HG02938 (cell line): ENCODE measurements around the gene CTNND2.

Source experiments
- ATAC-seq: cut with Tn5 transposase; IDR thresholded peaks from one replicate; pipeline ENCODE4 v1.9.1; 2021; ENCODE audit warnings: mild to moderate bottlenecking, moderate library complexity; ENCODE audit not compliant: unreplicated experiment

Gene CTNND2

GRCh38 chr5:11212706-11213105 lies 691.5 kb downstream of the CTNND2 start:
- no peak for ATAC-seq

- no peak for ATAC-seq
These were observed 706.5 kb downstream of the CTNND2 start for GRCh38 chr5:11197726-11198125.

GRCh38 chr5:11191673-11192072 lies 712.6 kb downstream of the CTNND2 start:
- ATAC-seq = no peak

- peak; percentile 69 for ATAC-seq
These were observed 721.7 kb downstream of the CTNND2 start for GRCh38 chr5:11182441-11183080.

GRCh38 chr5:11181940-11182339 lies 722.3 kb downstream of the CTNND2 start:
- no peak for ATAC-seq

GRCh38 chr5:11180890-11181289 lies 723.4 kb downstream of the CTNND2 start:
- no peak for ATAC-seq

- ATAC-seq = no peak
These were observed 726.1 kb downstream of the CTNND2 start for GRCh38 chr5:11177999-11178711.

- ATAC-seq = no peak
These were observed 729.7 kb downstream of the CTNND2 start for GRCh38 chr5:11174591-11174990.

- no peak for ATAC-seq
These were observed 731.8 kb downstream of the CTNND2 start for GRCh38 chr5:11172484-11172883.

- no peak for ATAC-seq
These were observed 733.0 kb downstream of the CTNND2 start for GRCh38 chr5:11171236-11171635.

- ATAC-seq = no peak
These were observed 737.3 kb downstream of the CTNND2 start for GRCh38 chr5:11166923-11167322.

GRCh38 chr5:11164531-11165294 lies 739.5 kb downstream of the CTNND2 start:
- no peak for ATAC-seq

GRCh38 chr5:11157132-11157531 lies 747.1 kb downstream of the CTNND2 start:
- ATAC-seq = no peak

GRCh38 chr5:11153670-11154382 lies 750.4 kb downstream of the CTNND2 start:
- ATAC-seq = no peak

GRCh38 chr5:11152368-11152767 lies 751.9 kb downstream of the CTNND2 start:
- no peak for ATAC-seq

- ATAC-seq = no peak
These were observed 753.3 kb downstream of the CTNND2 start for GRCh38 chr5:11150976-11151375.

GRCh38 chr5:11148810-11149539 lies 755.3 kb downstream of the CTNND2 start:
- ATAC-seq = no peak

- ATAC-seq = no peak
These were observed 758.1 kb downstream of the CTNND2 start for GRCh38 chr5:11146171-11146570.

- ATAC-seq = peak; percentile 64
These were observed 760.6 kb downstream of the CTNND2 start for GRCh38 chr5:11143456-11144267.
